22Rv1 (cell line): ENCODE measurements around the gene PGD.
"Not testable (repeated sequence)": the region's sequence is repeated elsewhere in the genome, so short reads cannot be mapped to it uniquely, and the experiment has no call there.

Experiments
- CTCF ChIP-seq: fragments of 450-650 bp; IDR thresholded peaks from 2 replicates; pipeline ENCODE4 v1.5.1; 2017; ENCODE audit warnings: mild to moderate bottlenecking
- ZFX ChIP-seq: fragments of 450-650 bp; IDR thresholded peaks from 2 replicates; pipeline ENCODE4 v1.6.1; 2017; ENCODE audit warnings: antibody characterized with exemption, borderline replicate concordance

GRCh38 chr1:10426535-10426848 is 27.6 kb downstream of the PGD start:
- not testable (repeated sequence) for TF ChIP-seq CTCF, ZFX
